ENCODE measurements around the gene PWWP2B.
"Not testable (repeated sequence)": the region's sequence is repeated elsewhere in the genome, so short reads cannot be mapped to it uniquely, and the experiment has no call there.

The PWWP2B gene

GRCh38 chr10:132430861-132431271, 33.9 kb downstream of the PWWP2B start:
- Histone ChIP-seq H3K4me3 (ENCODE audit: low read depth, low read length) (no peak overlapping the region), H3K36me3 (ENCODE audit: control insufficient read depth, insufficient read depth, low read length) (no peaks in the 10 kb centered on the region), H3K27ac (ENCODE audit: low read depth, low read length) (no peak overlapping the region), H3K9me3 (ENCODE audit: control insufficient read depth, insufficient read depth, low read length) (no peaks in the 10 kb centered on the region), H3K4me1 (ENCODE audit: control insufficient read depth, insufficient read depth, low read length) (no peaks in the 10 kb centered on the region), H3K27me3 (ENCODE audit: control insufficient read depth, insufficient read depth, low read length) (no peaks in the 10 kb centered on the region), H3K9ac (ENCODE audit: low read depth, low read length) (no peak overlapping the region)

GRCh38 chr10:132431537-132432175, 34.7 kb downstream of the PWWP2B start:
- H3K27ac ChIP-seq (ENCODE audit: low read depth, low read length), result no peak overlapping the region
- no peaks in the 10 kb centered on the region for H3K4me1 ChIP-seq (ENCODE audit: control insufficient read depth, insufficient read depth, low read length)
- H3K36me3 ChIP-seq (ENCODE audit: control insufficient read depth, insufficient read depth, low read length), result no peaks in the 10 kb centered on the region
- H3K27me3 ChIP-seq (ENCODE audit: control insufficient read depth, insufficient read depth, low read length), result no peaks in the 10 kb centered on the region
- no peaks in the 10 kb centered on the region for H3K9me3 ChIP-seq (ENCODE audit: control insufficient read depth, insufficient read depth, low read length)
- no peak overlapping the region for H3K4me3 ChIP-seq (ENCODE audit: low read depth, low read length)
- H3K9ac ChIP-seq (ENCODE audit: low read depth, low read length), result no peak overlapping the region

- no peaks in the 10 kb centered on the region for H3K27me3 ChIP-seq (ENCODE audit: control insufficient read depth, insufficient read depth, low read length)
- no peaks in the 10 kb centered on the region for H3K9me3 ChIP-seq (ENCODE audit: control insufficient read depth, insufficient read depth, low read length)
- no peaks in the 10 kb centered on the region for H3K36me3 ChIP-seq (ENCODE audit: control insufficient read depth, insufficient read depth, low read length)
- H3K4me1 ChIP-seq (ENCODE audit: control insufficient read depth, insufficient read depth, low read length), result no peaks in the 10 kb centered on the region
- H3K9ac ChIP-seq (ENCODE audit: low read depth, low read length), result no peak overlapping the region
- no peak overlapping the region for H3K4me3 ChIP-seq (ENCODE audit: low read depth, low read length)
- H3K27ac ChIP-seq (ENCODE audit: low read depth, low read length), result no peak overlapping the region
Observed at GRCh38 chr10:132432176-132432540, 35.2 kb downstream of the PWWP2B start.

- Histone ChIP-seq H3K36me3 (ENCODE audit: control insufficient read depth, insufficient read depth, low read length) (no peaks in the 10 kb centered on the region), H3K4me3 (ENCODE audit: low read depth, low read length) (no peak overlapping the region), H3K9me3 (ENCODE audit: control insufficient read depth, insufficient read depth, low read length) (no peaks in the 10 kb centered on the region), H3K4me1 (ENCODE audit: control insufficient read depth, insufficient read depth, low read length) (no peaks in the 10 kb centered on the region), H3K27ac (ENCODE audit: low read depth, low read length) (no peak overlapping the region), H3K9ac (ENCODE audit: low read depth, low read length) (no peak overlapping the region), H3K27me3 (ENCODE audit: control insufficient read depth, insufficient read depth, low read length) (no peaks in the 10 kb centered on the region)
Observed at GRCh38 chr10:132433671-132434340, 36.8 kb downstream of the PWWP2B start.

GRCh38 chr10:132434405-132435005, 37.5 kb downstream of the PWWP2B start:
- Histone ChIP-seq H3K9ac (ENCODE audit: low read depth, low read length) (no peak overlapping the region), H3K4me1 (ENCODE audit: control insufficient read depth, insufficient read depth, low read length) (no peaks in the 10 kb centered on the region), H3K36me3 (ENCODE audit: control insufficient read depth, insufficient read depth, low read length) (no peaks in the 10 kb centered on the region), H3K27ac (ENCODE audit: low read depth, low read length) (no peak overlapping the region), H3K4me3 (ENCODE audit: low read depth, low read length) (no peak overlapping the region), H3K27me3 (ENCODE audit: control insufficient read depth, insufficient read depth, low read length) (no peaks in the 10 kb centered on the region), H3K9me3 (ENCODE audit: control insufficient read depth, insufficient read depth, low read length) (no peaks in the 10 kb centered on the region)

GRCh38 chr10:132435320-132435719, 38.3 kb downstream of the PWWP2B start:
- not testable (repeated sequence) for H3K36me3 ChIP-seq (ENCODE audit: control insufficient read depth, insufficient read depth, low read length); H3K27ac ChIP-seq (ENCODE audit: low read depth, low read length); H3K27me3 ChIP-seq (ENCODE audit: control insufficient read depth, insufficient read depth, low read length); H3K4me3 ChIP-seq (ENCODE audit: low read depth, low read length); H3K4me1 ChIP-seq (ENCODE audit: control insufficient read depth, insufficient read depth, low read length); H3K9ac ChIP-seq (ENCODE audit: low read depth, low read length); H3K9me3 ChIP-seq (ENCODE audit: control insufficient read depth, insufficient read depth, low read length)

GRCh38 chr10:132436096-132436495, 39.1 kb downstream of the PWWP2B start:
- not testable (repeated sequence) for H3K4me1 ChIP-seq (ENCODE audit: control insufficient read depth, insufficient read depth, low read length); H3K4me3 ChIP-seq (ENCODE audit: low read depth, low read length); H3K27ac ChIP-seq (ENCODE audit: low read depth, low read length); H3K9ac ChIP-seq (ENCODE audit: low read depth, low read length); H3K9me3 ChIP-seq (ENCODE audit: control insufficient read depth, insufficient read depth, low read length); H3K27me3 ChIP-seq (ENCODE audit: control insufficient read depth, insufficient read depth, low read length); H3K36me3 ChIP-seq (ENCODE audit: control insufficient read depth, insufficient read depth, low read length)

- Histone ChIP-seq H3K27ac (ENCODE audit: low read depth, low read length) (no peak overlapping the region), H3K4me3 (ENCODE audit: low read depth, low read length) (no peak overlapping the region), H3K9me3 (ENCODE audit: control insufficient read depth, insufficient read depth, low read length) (no peaks in the 10 kb centered on the region), H3K9ac (ENCODE audit: low read depth, low read length) (no peak overlapping the region), H3K36me3 (ENCODE audit: control insufficient read depth, insufficient read depth, low read length) (no peaks in the 10 kb centered on the region), H3K4me1 (ENCODE audit: control insufficient read depth, insufficient read depth, low read length) (no peaks in the 10 kb centered on the region), H3K27me3 (ENCODE audit: control insufficient read depth, insufficient read depth, low read length) (no peaks in the 10 kb centered on the region)
Observed at GRCh38 chr10:132436861-132437410, 39.9 kb downstream of the PWWP2B start.

GRCh38 chr10:132437541-132437950, 40.5 kb downstream of the PWWP2B start:
- H3K27ac ChIP-seq (ENCODE audit: low read depth, low read length), result no peak overlapping the region
- no peak overlapping the region for H3K4me3 ChIP-seq (ENCODE audit: low read depth, low read length)
- no peak overlapping the region for H3K9ac ChIP-seq (ENCODE audit: low read depth, low read length)
- no peaks in the 10 kb centered on the region for H3K36me3 ChIP-seq (ENCODE audit: control insufficient read depth, insufficient read depth, low read length)
- no peaks in the 10 kb centered on the region for H3K9me3 ChIP-seq (ENCODE audit: control insufficient read depth, insufficient read depth, low read length)
- no peaks in the 10 kb centered on the region for H3K4me1 ChIP-seq (ENCODE audit: control insufficient read depth, insufficient read depth, low read length)
- no peaks in the 10 kb centered on the region for H3K27me3 ChIP-seq (ENCODE audit: control insufficient read depth, insufficient read depth, low read length)

- no peak overlapping the region for H3K4me3 ChIP-seq (ENCODE audit: low read depth, low read length)
- H3K27ac ChIP-seq (ENCODE audit: low read depth, low read length), result no peak overlapping the region
- no peaks in the 10 kb centered on the region for H3K36me3 ChIP-seq (ENCODE audit: control insufficient read depth, insufficient read depth, low read length)
- H3K27me3 ChIP-seq (ENCODE audit: control insufficient read depth, insufficient read depth, low read length), result no peaks in the 10 kb centered on the region
- H3K4me1 ChIP-seq (ENCODE audit: control insufficient read depth, insufficient read depth, low read length), result no peaks in the 10 kb centered on the region
- no peaks in the 10 kb centered on the region for H3K9me3 ChIP-seq (ENCODE audit: control insufficient read depth, insufficient read depth, low read length)
- no peak overlapping the region for H3K9ac ChIP-seq (ENCODE audit: low read depth, low read length)
Observed at GRCh38 chr10:132438091-132439024, 41.4 kb downstream of the PWWP2B start.
